ENCODE data around the gene DTYMK.

GRCh38 chr2:241670333-241671110 is 16.1 kb downstream of the DTYMK start:
- TF ChIP-seq CTCF (IDR thresholded peaks at IDR 0.05 in 8 of 11, conservative IDR thresholded peaks at IDR 0.05 in 3 of 11) (no peak), POLR2A (IDR thresholded peaks at IDR 0.05) (no peak)

Data from spleen (tissue), 7 donors.